Esophagus squamous epithelium (tissue), 4 donors: ENCODE measurements around the gene CCT5.

Experiments
- CTCF ChIP-seq, 6 experiments: fragments of 450-650 bp in 4 of 6; fragments of 200-600 bp in 2 of 6; sonication (generic) in 2 of 6; IDR thresholded peaks; one replicate each; pipeline ENCODE4 v1.5.1; 2016 to 2019; ENCODE audit warnings: antibody characterized with exemption in 6 of 6, mild to moderate bottlenecking in 4 of 6, moderate library complexity in 4 of 6
- POLR2A ChIP-seq, 4 donors: fragments of 450-650 bp; IDR thresholded peaks; one replicate each; pipeline ENCODE4 v1.6.1; 2017; ENCODE audit warnings: antibody characterized with exemption in 4 of 4, mild to moderate bottlenecking in 4 of 4, moderate library complexity in 3 of 4

GRCh38 chr5:10275460-10275859 is 25.4 kb downstream of the CCT5 start:
- TF ChIP-seq CTCF (IDR thresholded peaks at IDR 0.05) (no peak), POLR2A (IDR thresholded peaks at IDR 0.05) (no peak)
